ENCODE data around the gene DCST2.

The DCST2 gene

DNA sequence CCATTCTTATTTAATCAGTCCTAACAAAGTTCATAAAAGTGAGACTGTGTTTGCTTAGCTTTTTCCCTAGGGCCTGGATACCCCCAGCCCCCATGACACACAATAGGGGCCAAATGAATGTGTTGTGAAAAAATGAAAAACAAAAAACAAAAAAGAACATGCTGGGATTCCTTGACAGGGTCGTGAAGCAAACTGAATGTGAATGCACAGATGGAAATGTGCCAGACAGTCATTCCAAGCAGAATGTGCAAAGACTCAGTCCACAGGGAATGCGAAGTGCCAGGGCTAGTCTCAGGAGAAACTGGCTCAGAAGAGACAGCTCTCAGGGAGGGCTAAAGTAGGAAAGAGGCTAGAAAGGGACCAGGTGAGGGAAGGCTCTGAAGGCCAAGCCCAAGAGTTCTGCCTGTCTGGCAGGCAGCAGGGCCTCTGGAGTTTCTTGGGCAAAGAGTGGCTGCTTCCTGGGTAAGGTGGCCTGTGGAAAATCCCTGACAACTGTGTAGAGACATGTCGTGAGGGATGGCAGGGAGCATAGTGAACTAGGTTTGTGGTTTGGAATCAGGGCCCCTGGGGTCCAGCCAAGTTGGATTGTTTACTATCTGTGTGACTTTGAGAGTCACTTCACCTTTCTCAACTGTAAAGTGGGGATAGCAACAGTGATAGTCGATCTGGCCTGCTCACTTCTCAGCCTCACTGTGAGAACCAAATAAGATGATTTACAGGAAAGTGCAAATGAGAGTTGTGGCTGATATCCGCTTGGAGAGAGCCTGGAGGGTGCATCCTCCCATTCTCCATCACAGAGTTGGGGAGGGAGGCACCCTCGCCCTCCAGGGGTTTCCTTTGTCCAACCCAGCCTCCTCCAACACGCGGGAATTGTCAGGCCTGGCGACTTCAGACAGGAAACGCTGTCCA lies 16.3 kb upstream of the DCST2 start:
- DNase-seq (ENCODE audit: low read depth), result no peak

DNA sequence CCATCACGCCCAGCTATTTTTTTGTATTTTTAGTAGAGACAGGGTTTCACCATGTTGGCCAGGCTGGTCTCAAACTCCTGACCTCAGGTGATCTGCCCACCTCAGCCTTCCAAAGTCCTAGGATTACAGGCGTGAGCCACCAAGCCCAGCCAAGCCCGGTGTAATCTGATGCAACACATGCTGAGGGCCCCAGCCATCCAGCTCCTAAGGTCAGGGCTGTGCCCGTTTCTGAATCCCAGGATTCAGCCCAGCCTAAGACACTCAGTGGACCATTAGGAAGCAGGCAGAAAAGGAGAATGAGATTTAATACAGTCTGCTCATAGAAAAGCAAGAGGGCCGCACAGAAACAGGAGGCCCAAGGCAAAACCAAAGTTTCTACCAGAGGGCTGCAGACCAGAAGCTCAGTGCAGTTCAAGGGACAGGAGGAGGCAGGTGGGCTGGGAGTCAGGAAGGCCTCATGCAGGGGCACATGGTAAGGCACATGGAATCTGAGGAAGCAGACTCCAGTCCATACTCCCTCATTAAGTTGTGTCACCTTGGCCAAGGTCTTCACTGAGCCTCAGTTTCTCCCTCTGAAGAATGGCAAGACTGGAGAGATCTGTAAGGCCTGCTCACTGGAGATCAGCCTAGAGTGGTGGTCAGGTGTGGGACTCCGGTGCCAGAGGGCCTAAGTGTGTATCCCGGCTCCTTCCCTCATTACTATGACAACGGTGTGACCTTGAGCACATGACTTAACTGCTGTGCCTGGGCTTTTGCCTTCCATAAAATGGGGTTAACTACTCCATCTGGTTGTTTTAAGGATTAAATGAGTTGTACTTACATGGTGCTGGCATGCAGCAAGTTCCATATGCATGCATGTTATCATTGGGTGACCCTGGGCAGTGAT lies 15.1 kb upstream of the DCST2 start:
- DNase-seq (ENCODE audit: low read depth), result no peak

DNA sequence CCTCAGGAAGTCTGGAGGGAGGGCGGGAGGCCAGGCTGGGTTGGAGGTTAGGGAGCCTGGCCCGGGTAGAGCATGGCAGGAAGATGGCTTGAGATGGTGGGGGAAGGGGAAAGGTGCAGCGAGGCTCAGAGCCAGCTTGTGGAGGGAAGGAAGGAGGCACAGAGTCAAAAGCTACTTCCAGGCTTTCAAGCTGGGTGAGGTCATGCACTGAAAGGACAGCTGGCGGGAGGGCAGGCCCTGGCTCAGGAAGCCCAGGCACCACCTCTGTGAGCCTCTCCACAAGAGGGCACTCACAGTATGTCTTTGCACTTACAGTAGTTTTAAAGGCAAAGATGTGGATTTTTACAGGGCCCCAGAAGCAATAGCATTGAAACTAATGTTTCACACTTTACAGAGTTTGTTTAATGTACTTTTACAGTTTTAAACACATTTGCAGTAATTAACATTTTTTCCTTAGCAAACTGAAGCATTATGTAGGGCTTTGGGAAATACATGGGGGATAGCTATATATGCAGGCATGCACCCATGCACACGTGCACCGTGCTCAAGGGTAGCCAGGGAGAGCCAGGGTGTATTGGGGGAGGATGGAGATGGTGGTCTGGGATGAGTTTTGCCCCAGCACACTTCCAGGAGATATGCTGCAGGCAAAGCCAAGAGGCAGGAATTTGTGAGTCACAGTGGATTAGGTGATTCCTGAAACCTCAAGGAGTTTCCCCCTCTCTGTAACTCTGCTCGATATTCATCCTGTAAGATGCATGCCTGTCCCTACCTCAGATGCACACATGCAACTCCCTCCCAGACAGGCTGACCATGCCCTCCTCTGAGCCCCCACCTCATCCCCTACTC lies 11.5 kb upstream of the DCST2 start:
- peak; percentile 74 for DNase-seq (ENCODE audit: low read depth)

DNA sequence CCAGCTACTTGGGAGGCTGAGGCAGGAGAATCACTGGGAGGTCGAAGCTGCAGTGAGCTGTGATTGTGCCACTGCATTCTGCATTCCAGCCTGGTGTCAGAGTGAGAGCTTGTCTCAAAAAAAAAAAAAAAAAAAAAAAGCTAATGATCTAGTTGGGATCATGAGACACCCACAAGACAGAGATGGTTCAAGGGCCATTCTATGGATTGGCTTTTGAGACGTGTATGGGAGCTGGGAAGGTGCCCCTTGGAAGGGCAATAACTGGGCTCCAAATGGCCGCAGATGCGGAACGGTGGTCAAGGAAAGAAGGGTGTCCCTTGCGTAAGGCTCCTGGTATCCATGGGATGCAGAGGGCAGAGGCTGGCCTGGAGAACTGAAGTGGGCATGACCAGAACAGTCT lies 10.8 kb upstream of the DCST2 start:
- no peak for DNase-seq (ENCODE audit: low read depth)

DNA sequence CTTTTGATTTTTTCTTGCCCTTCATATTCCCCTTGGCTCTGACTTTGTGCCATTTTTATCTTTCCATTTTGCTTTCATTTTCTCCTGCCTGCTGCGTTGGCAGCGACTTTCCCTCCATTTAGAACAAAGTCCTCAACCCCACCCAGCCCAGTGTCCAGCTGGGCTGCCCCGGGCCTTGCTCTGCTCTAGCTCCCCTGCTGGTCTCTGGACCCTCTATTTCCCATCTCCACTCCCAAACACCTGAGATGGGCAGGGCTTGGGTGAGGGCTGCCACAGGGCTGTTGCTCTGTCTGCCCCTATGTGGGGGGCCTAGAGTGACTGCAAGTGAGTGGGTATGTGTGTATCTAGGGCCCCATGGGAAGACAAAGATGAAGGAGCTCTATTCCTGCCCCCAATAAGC lies 10.2 kb upstream of the DCST2 start:
- no peak for DNase-seq (ENCODE audit: low read depth)

DNA sequence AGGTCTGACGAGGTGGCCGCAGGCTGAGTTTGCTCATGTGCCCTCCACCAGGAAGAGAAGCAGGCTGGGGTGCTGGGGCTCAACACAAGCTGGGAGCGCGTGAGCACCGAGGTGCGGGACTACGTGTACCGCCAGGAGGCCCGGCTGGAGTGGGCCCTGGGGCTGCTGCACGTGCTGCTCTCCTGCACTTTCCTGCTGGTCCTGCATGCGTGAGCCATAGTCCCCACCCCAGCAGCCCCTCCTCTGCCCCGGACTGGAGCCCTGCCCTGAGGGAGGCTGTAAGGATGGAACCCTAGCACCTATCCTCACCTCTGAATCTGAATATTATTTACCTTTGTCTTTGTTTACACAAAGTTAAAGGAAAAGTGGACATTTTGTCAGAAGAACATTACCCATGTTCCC lies 9.7 kb upstream of the DCST2 start:
- no peak for DNase-seq (ENCODE audit: low read depth)

DNA sequence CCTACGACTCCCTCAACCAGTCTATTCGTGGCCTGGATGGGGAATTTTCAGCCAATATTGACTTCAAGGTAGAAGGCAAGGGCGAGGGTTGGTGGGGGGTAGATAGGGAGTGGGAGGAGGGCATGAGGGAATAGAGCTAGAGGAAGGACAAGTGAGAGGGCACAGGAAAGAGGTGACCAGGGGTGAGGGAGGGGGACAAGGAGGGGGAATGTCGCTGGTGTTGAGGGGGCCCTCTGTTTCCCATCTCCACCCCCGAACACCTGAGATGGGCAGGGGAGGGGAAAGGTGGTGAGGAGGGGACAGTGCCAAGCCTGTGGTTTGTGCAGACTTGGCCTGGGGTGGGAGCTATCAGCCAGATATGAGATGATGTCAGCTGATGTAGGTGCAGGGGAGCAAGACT lies 9.2 kb upstream of the DCST2 start:
- no peak for DNase-seq (ENCODE audit: low read depth)

DNA sequence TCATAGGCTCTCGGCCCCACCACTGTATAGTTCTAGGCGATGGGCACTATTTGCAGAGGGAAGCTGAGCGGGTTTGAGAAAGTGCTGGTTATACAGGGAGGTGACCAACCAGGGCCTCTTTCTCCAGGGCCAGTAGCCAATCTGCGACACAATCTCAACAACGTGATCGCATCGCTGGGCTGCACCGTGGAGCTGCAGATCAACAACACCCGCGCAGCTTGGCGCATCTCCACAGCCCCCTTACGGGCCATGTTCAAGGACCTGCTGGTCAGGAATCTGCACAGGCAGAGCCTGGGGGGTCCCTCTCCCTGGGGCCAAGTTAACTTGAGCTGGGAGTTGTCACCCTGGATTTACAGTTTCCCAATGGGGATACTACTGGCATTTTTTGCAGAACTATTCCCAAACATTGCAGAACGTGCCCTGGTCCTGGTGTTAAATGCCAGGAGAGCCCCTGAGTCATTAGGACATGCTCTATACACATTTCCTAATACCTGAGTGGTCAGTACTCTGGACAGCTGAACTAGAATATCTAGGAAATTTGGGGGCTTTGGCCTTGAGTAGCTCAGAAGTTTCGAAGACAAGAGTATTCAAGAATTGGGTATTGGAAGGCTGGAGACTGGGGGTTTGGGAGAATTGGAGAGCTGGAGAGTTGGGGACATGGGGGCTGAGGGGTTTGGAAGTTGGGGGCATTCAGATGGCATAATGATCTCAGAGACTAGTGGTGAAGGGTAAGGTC lies 6.9 kb upstream of the DCST2 start:
- DNase-seq (ENCODE audit: low read depth), result no peak

DNA sequence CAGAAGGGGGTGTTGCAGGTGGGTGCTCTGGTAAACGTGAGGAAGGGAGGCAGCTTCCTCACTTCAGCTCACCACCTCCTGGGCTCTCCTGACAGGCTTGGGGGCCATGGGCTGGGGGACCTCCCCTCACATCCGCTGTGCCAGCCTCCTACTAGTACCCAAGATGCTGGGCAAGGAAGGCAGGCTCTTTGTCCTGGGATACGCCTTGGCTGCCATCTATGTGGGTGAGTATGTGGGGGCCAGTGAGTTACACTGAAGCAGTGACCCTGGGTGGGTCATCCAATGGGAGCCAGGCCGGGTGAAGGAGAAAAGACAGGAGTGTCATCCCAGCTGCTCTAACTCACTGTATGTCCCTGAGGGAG lies 5.7 kb upstream of the DCST2 start:
- no peak for DNase-seq (ENCODE audit: low read depth)

DNA sequence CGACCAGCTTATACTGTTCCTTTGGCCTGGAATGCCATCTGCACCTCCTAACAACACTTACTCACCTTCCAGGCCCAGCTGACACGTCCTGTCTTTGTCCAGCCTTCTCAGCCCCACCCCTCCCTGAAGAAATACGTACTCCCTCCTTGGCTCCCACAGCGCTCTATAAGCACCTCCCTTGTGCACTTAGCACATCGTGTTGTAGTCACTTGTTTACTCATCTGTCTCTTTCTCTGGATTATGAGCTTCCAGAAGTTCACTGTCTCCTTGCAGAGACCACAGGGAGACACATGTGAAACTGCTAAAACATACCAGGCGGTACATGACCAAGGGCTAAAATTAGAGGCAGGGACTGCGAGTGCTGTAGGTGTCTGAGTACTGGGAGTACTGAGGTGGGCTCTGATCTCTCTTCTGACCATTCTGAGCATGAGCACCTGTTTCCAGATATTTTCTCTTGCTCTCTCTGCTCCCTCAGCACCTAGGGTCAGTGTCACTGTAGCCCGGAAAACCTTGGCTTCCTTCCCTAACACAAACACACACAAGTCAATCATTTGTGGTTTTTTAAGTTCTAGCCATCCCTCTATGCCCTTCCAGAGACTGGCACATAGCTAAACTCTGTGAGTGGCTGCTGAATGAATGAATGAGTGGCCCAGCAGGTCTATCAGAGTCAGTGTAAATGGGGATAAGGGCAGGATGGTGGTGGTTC lies 5.2 kb upstream of the DCST2 start:
- peak; percentile 70 for DNase-seq (ENCODE audit: low read depth)

DNA sequence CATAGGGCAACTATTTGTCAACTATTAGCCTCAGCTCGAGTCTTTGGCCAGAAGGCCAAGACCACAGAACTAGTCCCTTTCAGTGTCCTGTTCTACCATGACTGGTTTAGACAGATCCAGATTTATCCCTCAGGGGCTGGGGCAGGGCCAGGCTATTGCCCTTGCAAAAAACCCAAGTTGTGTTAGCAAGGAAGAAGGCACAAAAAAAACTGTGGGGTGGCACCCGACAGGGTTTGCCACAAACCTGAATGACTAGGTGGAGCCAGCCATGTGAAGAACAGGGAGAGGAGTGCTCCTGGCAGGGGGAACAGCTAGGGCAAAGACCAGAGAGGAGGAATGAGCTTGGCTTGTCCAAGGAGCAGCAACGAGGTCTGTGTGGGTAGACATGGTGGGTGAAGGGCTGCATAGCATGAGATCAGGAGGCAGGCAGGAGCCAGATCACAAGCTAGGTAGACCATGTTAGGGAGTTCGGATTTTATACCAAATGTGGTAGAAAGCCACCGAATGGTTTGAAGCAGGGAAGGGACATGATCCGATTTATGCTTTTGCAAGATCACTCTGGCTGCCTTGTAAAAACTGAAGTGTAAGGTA lies 4.4 kb upstream of the DCST2 start:
- DNase-seq (ENCODE audit: low read depth), result no peak

DNA sequence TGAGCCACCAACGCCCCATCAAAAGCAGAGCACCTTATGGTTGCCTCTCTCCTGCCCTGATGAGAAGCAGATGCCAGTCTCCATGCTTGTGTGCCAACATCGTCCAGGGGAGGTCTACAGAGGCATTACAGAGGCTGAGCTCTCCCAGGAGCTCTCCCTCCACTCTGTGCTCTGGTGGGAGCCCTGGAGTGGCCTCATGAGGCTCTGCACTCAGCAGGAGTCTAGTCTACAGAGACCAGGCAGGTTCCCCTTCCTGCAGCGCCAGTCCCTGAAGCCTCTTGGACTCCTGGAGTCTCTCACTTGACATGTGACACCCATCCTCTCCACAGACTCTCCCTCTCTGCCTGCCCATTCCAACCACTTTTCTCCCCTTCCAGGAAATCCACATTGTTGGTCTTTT lies 3.5 kb upstream of the DCST2 start:
- DNase-seq (ENCODE audit: low read depth), result no peak

DNA sequence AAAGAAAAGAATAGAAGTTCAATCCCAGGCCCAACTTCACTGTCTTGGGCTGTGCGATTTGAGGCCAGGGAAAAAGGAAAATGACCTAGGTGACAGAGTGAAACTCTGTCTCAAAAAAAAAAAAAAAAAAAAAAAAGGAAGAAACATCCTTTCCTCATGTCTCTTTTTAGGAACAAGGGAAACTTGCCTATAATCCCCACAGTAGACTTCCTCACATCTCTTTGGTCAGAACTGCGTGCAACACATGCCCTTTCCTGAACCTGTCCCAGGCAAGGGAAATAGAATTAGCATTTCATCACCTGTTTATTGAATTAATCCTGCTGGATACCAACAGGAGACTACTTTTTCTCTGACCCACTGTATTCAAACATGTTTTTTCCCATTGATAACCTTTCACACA lies 2.4 kb upstream of the DCST2 start:
- DNase-seq (ENCODE audit: low read depth), result no peak

DNA sequence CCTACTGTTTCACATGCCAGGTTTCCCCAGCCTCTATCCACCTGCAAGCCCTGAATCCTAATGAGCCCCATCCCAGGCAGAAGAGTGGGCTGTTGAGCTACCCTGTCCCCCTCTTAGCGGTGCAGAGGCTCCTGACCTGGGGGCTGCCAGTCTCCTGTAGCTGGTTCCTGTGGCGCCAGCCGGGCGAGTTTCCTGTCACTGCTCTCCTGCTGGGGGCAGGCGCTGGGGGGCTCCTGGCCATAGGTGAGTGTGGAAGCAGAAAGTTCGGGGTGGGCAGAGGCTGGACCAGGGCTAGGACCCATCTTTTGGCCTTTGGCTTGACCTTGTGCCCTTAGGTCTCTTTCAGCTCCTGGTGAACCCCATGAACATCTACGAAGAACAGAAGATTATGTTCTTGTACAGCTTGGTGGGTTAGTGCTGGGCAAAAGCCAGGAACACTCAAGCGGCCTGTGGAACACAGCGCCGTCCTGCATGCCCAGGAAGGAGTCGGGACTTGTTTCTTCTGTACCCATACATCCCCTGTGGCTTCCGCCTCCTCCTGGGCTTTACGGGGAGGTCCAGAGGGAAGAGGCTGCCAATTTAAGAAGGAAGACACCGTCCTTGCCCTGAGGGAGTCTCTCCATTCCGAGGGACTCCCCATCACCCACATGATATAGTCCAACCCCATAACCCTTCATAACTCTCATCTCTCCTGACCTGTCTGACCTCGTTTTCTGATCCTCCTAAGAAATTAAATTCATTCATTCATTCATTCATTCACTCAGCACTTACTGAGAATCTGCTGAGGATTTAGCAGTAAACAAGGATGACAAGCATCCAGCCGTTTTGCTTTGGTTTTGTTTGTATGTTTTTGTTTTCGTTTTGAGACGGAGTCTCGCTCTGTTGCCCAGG lies 982 bp upstream of the DCST2 start:
- no peak for DNase-seq (ENCODE audit: low read depth)

DNA sequence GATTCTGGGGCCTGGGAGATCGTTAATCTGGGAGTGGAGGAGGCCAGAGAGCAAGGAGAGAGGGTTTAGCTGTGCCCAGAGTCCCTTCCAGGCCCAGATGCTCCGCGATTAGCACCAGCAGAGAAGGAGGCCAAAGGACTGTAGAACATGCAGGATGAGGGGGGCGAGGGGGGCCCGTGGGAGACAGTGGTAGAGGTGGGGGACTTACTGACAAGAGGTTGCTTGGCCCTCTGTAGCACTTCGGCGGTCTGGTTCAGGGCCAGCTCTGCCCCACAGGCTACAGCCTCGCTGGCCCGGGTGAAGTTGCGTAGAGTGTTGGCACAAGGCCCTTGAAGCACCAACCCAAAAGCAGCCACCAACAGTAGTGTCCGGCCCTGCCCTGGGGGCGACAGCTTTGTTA lies 695 bp downstream of the DCST2 start:
- DNase-seq (ENCODE audit: low read depth), result no peak

DNA sequence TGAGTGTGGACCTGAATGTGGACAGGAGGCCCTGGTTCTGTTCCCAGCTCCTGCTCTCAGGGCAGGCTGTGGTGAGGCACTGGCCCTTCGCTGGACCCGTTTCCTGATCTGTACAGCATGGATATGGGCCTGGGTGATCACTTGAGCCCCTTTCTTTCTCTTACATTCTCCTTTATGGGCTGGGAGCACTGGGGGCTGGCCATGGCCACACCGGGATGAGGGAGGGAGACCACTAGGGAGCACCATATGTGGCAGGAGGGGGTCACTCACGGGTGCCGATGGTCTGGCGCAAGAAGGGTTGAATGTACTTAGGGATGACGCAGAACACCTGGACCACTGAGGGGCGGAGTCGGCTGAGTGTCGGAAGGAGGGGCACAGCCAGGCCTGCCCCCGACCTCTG lies 2.7 kb downstream of the DCST2 start:
- no peak for DNase-seq (ENCODE audit: low read depth)

DNA sequence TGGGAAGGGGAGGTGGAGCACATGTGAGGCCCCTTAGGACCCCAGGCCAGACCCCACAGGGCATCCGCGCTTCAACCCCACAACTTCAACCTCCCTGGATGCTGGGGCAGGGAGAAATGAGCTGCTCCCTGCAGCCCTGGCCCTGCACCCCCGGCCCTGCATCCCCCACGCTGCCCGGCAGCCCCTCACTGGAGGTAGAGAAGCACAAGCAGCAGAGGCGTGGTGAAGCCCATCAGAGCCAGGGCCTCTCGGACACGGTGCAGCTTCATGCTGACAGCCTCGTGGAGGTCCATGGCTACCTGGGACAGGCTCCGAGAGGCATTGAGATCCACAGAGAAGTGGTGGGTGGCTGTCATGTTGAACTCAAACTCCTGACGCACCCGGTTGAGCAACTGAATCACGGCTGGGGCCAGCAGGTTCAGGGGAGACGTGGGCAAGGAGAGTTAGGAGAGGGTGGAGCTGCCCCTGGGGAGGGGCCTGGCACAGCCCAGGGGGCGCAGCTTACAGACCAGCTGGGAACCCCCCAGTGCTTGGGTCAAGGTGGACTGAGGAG lies 3.3 kb downstream of the DCST2 start:
- no peak for DNase-seq (ENCODE audit: low read depth)

DNA sequence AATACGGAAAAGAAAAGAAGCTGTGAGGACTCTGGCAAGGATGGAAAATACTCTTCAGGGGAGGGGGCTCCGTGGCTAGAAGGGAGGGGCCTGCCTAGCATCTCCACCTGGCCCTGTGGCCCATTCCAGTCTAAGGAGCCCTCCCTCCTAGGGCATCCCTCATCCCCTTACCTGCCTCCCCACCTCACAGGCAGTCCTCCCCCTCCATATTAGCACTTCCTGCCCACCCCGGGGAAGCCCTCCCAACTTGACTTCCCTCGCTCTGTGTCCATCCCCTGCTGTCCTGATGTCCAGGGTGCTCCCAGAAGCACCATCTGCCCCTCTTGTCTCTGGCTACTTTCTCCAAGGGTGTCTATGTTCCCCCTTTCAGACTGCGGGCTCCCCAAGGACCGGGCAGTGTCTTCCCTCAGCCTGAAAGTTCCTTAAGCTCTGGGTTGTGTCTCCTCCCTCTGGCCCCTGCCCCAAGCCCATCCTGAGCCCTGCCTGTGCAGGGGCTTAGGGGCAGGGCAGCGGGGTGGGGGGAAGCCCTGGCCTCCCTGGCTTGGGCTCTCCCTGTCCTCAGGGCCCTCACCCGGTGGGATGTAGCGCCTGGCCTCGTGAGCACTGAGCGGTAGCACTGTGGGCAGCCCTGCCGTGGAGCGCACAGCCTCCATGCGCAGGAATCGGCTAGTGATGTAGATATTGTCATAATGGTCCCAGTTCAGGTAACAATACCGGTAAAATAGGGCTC lies 3.9 kb downstream of the DCST2 start:
- DNase-seq (ENCODE audit: low read depth), result no peak

DNA sequence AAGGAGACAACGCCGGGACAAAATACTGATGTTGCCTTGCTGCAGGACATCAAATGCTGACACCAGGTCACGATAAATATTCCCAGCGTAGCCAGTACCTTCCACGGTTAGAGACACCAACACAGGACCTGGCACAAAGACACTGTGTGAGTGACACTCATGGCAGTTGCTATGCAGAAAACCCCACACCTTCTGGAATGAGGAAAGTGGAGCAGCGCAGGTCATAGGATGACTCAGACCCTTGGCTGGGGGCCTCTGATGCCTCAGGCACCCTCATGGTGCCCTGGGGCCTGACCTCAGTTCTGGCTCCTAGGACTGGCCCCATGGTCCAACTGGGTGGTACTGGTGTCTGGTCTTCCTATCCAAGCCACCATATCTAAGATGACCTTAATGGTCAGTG lies 7.0 kb downstream of the DCST2 start:
- no peak for DNase-seq (ENCODE audit: low read depth)
